22Rv1 (cell line): ENCODE measurements around the gene GLI1.

Experiments
- CTCF ChIP-seq: fragments of 450-650 bp; IDR thresholded peaks from 2 replicates; pipeline ENCODE4 v1.5.1; 2017; ENCODE audit warnings: mild to moderate bottlenecking
- ZFX ChIP-seq: fragments of 450-650 bp; IDR thresholded peaks from 2 replicates; pipeline ENCODE4 v1.6.1; 2017; ENCODE audit warnings: antibody characterized with exemption, borderline replicate concordance

- TF ChIP-seq CTCF (no peak), ZFX (no peak)
These were observed 2.3 kb downstream of the GLI1 start for GRCh38 chr12:57461917-57462250.
